Upper lobe of left lung (tissue), 6 donors: ENCODE measurements around the gene JRKL. TPM values are rescaled to one million over a fixed set of nuclear protein-coding genes. Genes with fewer than 3 reads are reported as not detected.

Source experiments
- ATAC-seq, 2 donors: fragments of 200-7000 bp; cut with Tn5 transposase; one replicate each; pipeline ENCODE4 v1.9.1; 2022; ENCODE audit warnings: mild to moderate bottlenecking in 2 of 2, moderate library complexity in 2 of 2; ENCODE audit not compliant: low FRiP score in 2 of 2
- DNase-seq, 2 donors: peaks; one replicate each; pipeline ENCODE4 v3.0.0-alpha.2; 2019 to 2020
- H3K27ac ChIP-seq, 4 donors: fragments of 200-600 bp; sonication (generic); one replicate each; pipeline ENCODE4 v1.5.1; 2016 to 2019
- H3K27me3 ChIP-seq, 4 donors: fragments of 200-600 bp; sonication (generic); one replicate each; pipeline ENCODE4 v1.5.1; 2017 to 2019
- H3K36me3 ChIP-seq, 4 donors: fragments of 200-600 bp; sonication (generic); one replicate each; pipeline ENCODE4 v1.5.1; 2016 to 2019
- H3K4me1 ChIP-seq, 4 donors: fragments of 200-600 bp; sonication (generic); one replicate each; pipeline ENCODE4 v1.5.1; 2018 to 2019
- H3K4me3 ChIP-seq, 4 donors: fragments of 200-600 bp; sonication (generic); one replicate each; pipeline ENCODE4 v1.5.1; 2017 to 2019; ENCODE audit warnings: mild to moderate bottlenecking in 2 of 4, moderate library complexity in 1 of 4
- H3K9me3 ChIP-seq, 4 donors: fragments of 200-600 bp; sonication (generic); one replicate each; pipeline ENCODE4 v1.5.1; 2018 to 2019
- CTCF ChIP-seq, 6 experiments: fragments of 450-650 bp in 4 of 6; fragments of 200-600 bp in 2 of 6; sonication (generic) in 2 of 6; IDR thresholded peaks; one replicate each; pipeline ENCODE4 v1.5.1; 2016 to 2019; ENCODE audit warnings: antibody characterized with exemption in 6 of 6
- EP300 ChIP-seq, 4 donors: sonication (generic); formaldehyde crosslinking; IDR thresholded peaks; one replicate each; pipeline ENCODE4 v1.5.1; 2017; ENCODE audit warnings: antibody characterized with exemption in 4 of 4, control low read depth in 2 of 4
- POLR2A ChIP-seq, 4 donors: fragments of 450-650 bp; IDR thresholded peaks; one replicate each; pipeline ENCODE4 v1.5.1; 2016 to 2017; ENCODE audit warnings: antibody characterized with exemption in 4 of 4, mild to moderate bottlenecking in 2 of 4
- POLR2AphosphoS5 ChIP-seq, 2 donors: sonication (generic); formaldehyde crosslinking; IDR thresholded peaks; one replicate each; pipeline ENCODE4 v1.5.1; 2017; ENCODE audit warnings: antibody characterized with exemption in 2 of 2
- WGBS, 2 donors: methylation state at CpG; one replicate each; pipeline ENCODE4 v1.1.5; 2017 to 2018; 5-methylcytosine and 5-hydroxymethylcytosine counted together
- total RNA-seq, 6 donors: library from RNA; depleted of rRNA in 4 of 6; stranded (reverse); fragments of >200 nt in 4 of 6; gene quantifications; one replicate each; pipeline versions ENCODE4 v1.1.0 to v1.2.1, GENCODE V29; 2016 to 2021
- donor health status: DM: no; HTN: no; CAD: no; lungs with moderate emphysema.
- donor health status: DM: no; HTN: yes; CAD: no; lungs with severe emphysema.

Gene JRKL
- 10 to 100 TPM in 2 of 6 donors, 1 to 10 TPM in 4; 2.8 to 18.7 (median 7.8) TPM for total RNA-seq

GRCh38 chr11:96389720-96390487 is at the start of gene JRKL, which contains the start of gene CCDC82:
Gene JRKL (plus strand): TSS chr11:96390013. CDS start chr11:96390650, 637 bp downstream.
Gene CCDC82 (minus strand): TSS chr11:96389912. CDS start chr11:96384747, 5,165 bp downstream.
- ATAC-seq = peak; percentile 100
- WGBS, 2 donors = 0 to 2% methylated on average over 18 to 46 of the region's 53 CpGs

GRCh38 chr11:96340555-96340885 is 49.3 kb upstream of the JRKL start:
- no peaks in the 10 kb centered on the region for H3K9me3 ChIP-seq
- TF ChIP-seq POLR2A (IDR thresholded peaks at IDR 0.05) (no peak), POLR2AphosphoS5 (IDR thresholded peaks at IDR 0.05) (no peak), EP300 (IDR thresholded peaks at IDR 0.05) (no peak), CTCF (IDR thresholded peaks at IDR 0.05) (no peak)
- ATAC-seq (no peak), DNase-seq (no peak)
- no peaks in the 10 kb centered on the region for H3K27me3 ChIP-seq
- H3K27ac ChIP-seq = peak overlapping the region; percentile 81 to 85 (median 85)
- WGBS, 2 donors = 43 to 45% methylated on average over 4 of the region's 4 CpGs
- H3K4me1 ChIP-seq = peaks cover 54 to 66% (median 58%) of the 10 kb centered on the region in 4 donors
- no peaks in the 10 kb centered on the region for H3K36me3 ChIP-seq
- peak overlapping the region in 3 of 4 donors; percentile 52 to 77 (median 67) for H3K4me3 ChIP-seq

More at GRCh38 chr11:96389720-96390487, at the start of gene JRKL, which contains the start of gene CCDC82:
- TF ChIP-seq EP300 (IDR thresholded peaks at IDR 0.05) = peak in 1 of 4 donors; percentile 16
- peak in 3 of 4 donors; percentile 79 to 94 (median 80) for TF ChIP-seq POLR2A (IDR thresholded peaks at IDR 0.05)
- TF ChIP-seq CTCF (IDR thresholded peaks at IDR 0.05) = peak in 3 of 6 experiments; percentile 9 to 30 (median 14)
- peak; percentile 93 to 95 for TF ChIP-seq POLR2AphosphoS5 (IDR thresholded peaks at IDR 0.05)
- Histone ChIP-seq H3K9me3 (no peaks in the 10 kb centered on the region), H3K4me3 (peak within 1 kb of the TSS; percentile 86 to 96 (median 93)), H3K27me3 (no peaks in the 10 kb centered on the region), H3K4me1 (peaks cover 16 to 33% (median 22%) of the 10 kb centered on the region in 4 donors), H3K36me3 (no peaks in the 10 kb centered on the region), H3K27ac (peak within 1 kb of the TSS; percentile 92 to 98 (median 94))
- DNase-seq = peak; percentile 98 to 100

- H3K36me3 ChIP-seq = no peaks in the 10 kb centered on the region
- H3K4me3 ChIP-seq = peak overlapping the region; percentile 52 to 77 (median 68)
- ATAC-seq = peak; percentile 47 to 85
- 22 to 29% methylated on average over 5 to 26 of the region's 26 CpGs for WGBS, 2 donors
- TF ChIP-seq POLR2A (IDR thresholded peaks at IDR 0.05) = no peak
- TF ChIP-seq POLR2AphosphoS5 (IDR thresholded peaks at IDR 0.05) = peak; percentile 31 to 42
- peak; percentile 40 to 62 (median 44) for TF ChIP-seq CTCF (IDR thresholded peaks at IDR 0.05)
- TF ChIP-seq EP300 (IDR thresholded peaks at IDR 0.05) = no peak
- H3K27me3 ChIP-seq = no peaks in the 10 kb centered on the region
- H3K4me1 ChIP-seq = peaks cover 45 to 57% (median 49%) of the 10 kb centered on the region in 4 donors
- peak; percentile 59 to 91 for DNase-seq
- no peaks in the 10 kb centered on the region for H3K9me3 ChIP-seq
- peak overlapping the region; percentile 81 to 85 (median 85) for H3K27ac ChIP-seq
Measured at GRCh38 chr11:96341211-96342013, 48.4 kb upstream of the JRKL start.

- no peak for DNase-seq
- no peaks in the 10 kb centered on the region for H3K9me3 ChIP-seq
- H3K27me3 ChIP-seq = no peaks in the 10 kb centered on the region
- TF ChIP-seq CTCF (IDR thresholded peaks at IDR 0.05) (no peak), POLR2A (IDR thresholded peaks at IDR 0.05) (no peak), EP300 (IDR thresholded peaks at IDR 0.05) (no peak), POLR2AphosphoS5 (IDR thresholded peaks at IDR 0.05) (peak in 1 of 2 donors; percentile 1)
- peak overlapping the region; percentile 52 to 77 (median 68) for H3K4me3 ChIP-seq
- peak in 1 of 2 donors; percentile 20 for ATAC-seq
- WGBS, 2 donors = 1 to 2% methylated on average over 13 of the region's 13 CpGs
- no peaks in the 10 kb centered on the region for H3K36me3 ChIP-seq
- H3K4me1 ChIP-seq = peaks cover 40 to 48% (median 41%) of the 10 kb centered on the region in 4 donors
- peak overlapping the region; percentile 81 to 85 (median 85) for H3K27ac ChIP-seq
Measured at GRCh38 chr11:96342014-96342960, 47.5 kb upstream of the JRKL start.
